Psoas muscle (tissue), 8 donors: ENCODE results near the gene USP48. TPM values are rescaled to one million over a fixed set of nuclear protein-coding genes. Genes with fewer than 3 reads are reported as not detected.
A peak's percentile ranks its signal among the peaks of the same experiment; 100 is the strongest.

Experiments
- ATAC-seq, 4 donors: fragments of 200-7000 bp; cut with Tn5 transposase; one replicate each; pipeline ENCODE4 v1.9.1; 2020; ENCODE audit warnings: moderate library complexity in 3 of 4, mild to moderate bottlenecking in 2 of 4
- DNase-seq, 2 donors: peaks; one replicate each; pipeline ENCODE4 v3.0.0-alpha.2; 2020
- H3K27ac ChIP-seq: fragments of 200-600 bp; one replicate; pipeline ENCODE4 v1.8.0; 2022
- H3K27me3 ChIP-seq, 3 donors: fragments of 200-600 bp in 1 of 3; one replicate each; pipeline versions ENCODE4 v1.6.1 to v1.8.0; 2013 to 2022; ENCODE audit warnings: low read length in 2 of 3, mild to moderate bottlenecking in 2 of 3, moderate library complexity in 1 of 3; ENCODE audit not compliant: insufficient read depth in 3 of 3
- H3K36me3 ChIP-seq, 2 donors: fragments of 200-600 bp in 1 of 2; one replicate each; pipeline versions ENCODE4 v1.6.1 to v1.8.0; 2013 to 2022; ENCODE audit warnings: low read depth in 1 of 2, mild to moderate bottlenecking in 1 of 2, moderate library complexity in 1 of 2; ENCODE audit not compliant: insufficient read depth in 1 of 2
- H3K4me1 ChIP-seq: fragments of 200-600 bp; one replicate; pipeline ENCODE4 v1.8.0; 2022
- H3K4me3 ChIP-seq: fragments of 200-600 bp; one replicate; pipeline ENCODE4 v1.8.0; 2022; ENCODE audit warnings: mild to moderate bottlenecking
- H3K9me3 ChIP-seq: fragments of 200-600 bp; one replicate; pipeline ENCODE4 v1.8.0; 2022
- WGBS, 3 donors: extraction: QIAGEN DNeasy Blood & Tissue Kit; methylation state at CpG; one replicate each; pipeline versions ENCODE4 v1.1.6 to v1.1.7; 2013; 5-methylcytosine and 5-hydroxymethylcytosine counted together
- intact Hi-C, 2 donors: fragments of 100-400 bp; cut with DNase I; formaldehyde crosslinking; loops; one replicate each; pipeline versions ENCODE4 v1.11.0 to v1.14.2; 2022
- polyA plus RNA-seq, 3 donors: library from polyadenylated mRNA; stranded (reverse); fragments of 200-250 nt; gene quantifications; one replicate each; pipeline ENCODE4 v1.2.3, GENCODE V29; 2013
- total RNA-seq, 4 donors: library from RNA; stranded (reverse); fragmentation: NEBNext Ultra II Directional in 2 of 4; extraction: Animal tissue kit (Norgen Biotek cat#: 25700) in 2 of 4; gene quantifications; one replicate each; pipeline versions ENCODE4 v1.2.1 to v1.2.4, GENCODE V29; 2021 to 2023
- TF ChIP-seq, protein P1 (sequence below): fragments of 200-600 bp; IDR thresholded peaks from one replicate; pipeline ENCODE4 v1.8.0; 2022; ENCODE audit warnings: antibody characterized with exemption
- donor health status: healthy with polysubstance abuse.
- donor health status: DM: no; HTN: no; CAD: no; lungs with moderate emphysema.
- donor health status: Bipolar disorder and iron deficiency.
- donor health status: healthy.
- donor health status: DM: yes; HTN: yes; CAD: no.
- donor health status: DM: no; HTN: no; CAD: no.
- donor health status: DM: no; HTN: no; CAD: no.
- donor health status: DM: yes; HTN: yes; CAD: no.

Gene USP48
- total and polyA plus RNA-seq, 7 donors: 9.7 to 35.9 (median 20.3) TPM

DNA sequence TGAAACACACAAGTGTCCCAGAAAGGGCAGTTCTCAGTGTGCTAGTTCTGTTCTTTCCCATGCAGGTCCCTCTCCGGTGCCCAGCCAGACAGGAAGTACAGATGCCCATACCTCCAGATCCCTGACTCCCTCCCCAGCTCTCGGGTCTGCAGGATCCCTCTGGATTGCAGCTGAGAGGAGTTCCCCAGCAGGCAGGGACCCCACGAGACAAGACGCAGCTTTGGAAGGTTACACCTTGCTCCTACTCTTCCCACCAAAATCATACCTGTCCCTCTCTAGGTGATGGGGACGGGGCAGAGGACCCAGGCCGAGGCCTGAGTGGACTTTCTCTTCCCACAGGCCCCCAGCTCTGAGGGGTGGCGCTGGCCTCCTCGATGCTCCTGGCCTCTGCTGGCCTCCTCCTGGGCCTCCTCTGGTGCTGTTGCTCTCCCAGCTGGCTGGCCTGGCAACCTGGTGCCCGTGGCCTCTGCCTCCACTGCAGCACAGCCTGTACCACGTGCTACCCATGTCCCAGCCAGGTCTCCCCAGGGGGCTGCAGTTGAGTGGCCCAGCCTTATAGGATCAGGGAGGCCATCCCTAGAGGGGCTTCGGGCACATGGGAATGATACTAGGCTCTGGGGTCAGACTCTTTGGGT lies 38.6 kb upstream of the USP48 start:
- TF ChIP-seq, protein P1, sequence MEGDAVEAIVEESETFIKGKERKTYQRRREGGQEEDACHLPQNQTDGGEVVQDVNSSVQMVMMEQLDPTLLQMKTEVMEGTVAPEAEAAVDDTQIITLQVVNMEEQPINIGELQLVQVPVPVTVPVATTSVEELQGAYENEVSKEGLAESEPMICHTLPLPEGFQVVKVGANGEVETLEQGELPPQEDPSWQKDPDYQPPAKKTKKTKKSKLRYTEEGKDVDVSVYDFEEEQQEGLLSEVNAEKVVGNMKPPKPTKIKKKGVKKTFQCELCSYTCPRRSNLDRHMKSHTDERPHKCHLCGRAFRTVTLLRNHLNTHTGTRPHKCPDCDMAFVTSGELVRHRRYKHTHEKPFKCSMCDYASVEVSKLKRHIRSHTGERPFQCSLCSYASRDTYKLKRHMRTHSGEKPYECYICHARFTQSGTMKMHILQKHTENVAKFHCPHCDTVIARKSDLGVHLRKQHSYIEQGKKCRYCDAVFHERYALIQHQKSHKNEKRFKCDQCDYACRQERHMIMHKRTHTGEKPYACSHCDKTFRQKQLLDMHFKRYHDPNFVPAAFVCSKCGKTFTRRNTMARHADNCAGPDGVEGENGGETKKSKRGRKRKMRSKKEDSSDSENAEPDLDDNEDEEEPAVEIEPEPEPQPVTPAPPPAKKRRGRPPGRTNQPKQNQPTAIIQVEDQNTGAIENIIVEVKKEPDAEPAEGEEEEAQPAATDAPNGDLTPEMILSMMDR: no peak
- Histone ChIP-seq H3K4me3 (no peak overlapping the region), H3K27ac (no peak overlapping the region), H3K36me3 (peaks cover 6 to 48% of the 10 kb centered on the region in 2 donors), H3K27me3 (no peaks in the 10 kb centered on the region), H3K9me3 (no peaks in the 10 kb centered on the region), H3K4me1 (no peaks in the 10 kb centered on the region)
- intact Hi-C loops: no loop called here
- 87 to 94% (median 90%) methylated on average over 11 of the region's 11 CpGs for WGBS, 3 donors
- ATAC-seq (peak in 1 of 4 donors; percentile 5), DNase-seq (peak in 1 of 2 donors; percentile 46)

DNA sequence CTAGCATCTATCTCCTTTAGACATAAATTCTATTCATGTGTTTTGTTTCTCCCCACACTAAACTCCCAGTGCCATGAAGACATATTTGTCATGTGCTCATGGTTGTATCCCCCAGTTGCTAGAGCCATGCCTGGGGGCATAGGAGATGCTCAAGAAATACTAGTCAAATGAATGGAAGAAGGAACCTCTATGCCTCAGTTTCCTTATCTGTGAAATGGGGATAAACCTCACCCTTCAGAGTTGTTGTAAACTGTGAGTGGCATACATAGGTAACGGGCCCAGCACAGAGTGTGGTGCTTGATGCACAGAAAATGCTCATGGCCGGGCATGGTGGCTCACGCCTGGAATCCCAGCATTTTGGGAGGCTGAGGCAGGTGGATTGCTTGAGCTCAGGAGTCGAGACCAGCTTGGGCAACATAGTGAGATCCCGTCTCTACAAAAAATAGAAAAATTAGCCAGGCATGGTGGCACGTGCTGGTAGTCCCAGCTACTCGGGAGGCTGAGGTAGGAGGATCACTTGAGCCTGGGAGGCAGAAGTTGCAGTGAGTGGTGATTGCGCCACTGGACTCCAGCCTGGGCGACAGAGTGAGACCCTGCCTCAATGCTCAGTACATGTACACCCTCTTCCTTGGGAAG lies 37.8 kb upstream of the USP48 start:
- no peaks in the 10 kb centered on the region for H3K27me3 ChIP-seq
- H3K36me3 ChIP-seq: peaks cover 6 to 40% of the 10 kb centered on the region in 2 donors
- H3K4me1 ChIP-seq: no peaks in the 10 kb centered on the region
- no peak overlapping the region for H3K4me3 ChIP-seq
- ATAC-seq: no peak
- peak in 1 of 2 donors; percentile 30 for DNase-seq
- no peak overlapping the region for H3K27ac ChIP-seq
- intact Hi-C loops: no loop called here
- 96 to 98% (median 96%) methylated on average over 9 of the region's 9 CpGs for WGBS, 3 donors
- TF ChIP-seq, protein P1: no peak
- no peaks in the 10 kb centered on the region for H3K9me3 ChIP-seq

DNA sequence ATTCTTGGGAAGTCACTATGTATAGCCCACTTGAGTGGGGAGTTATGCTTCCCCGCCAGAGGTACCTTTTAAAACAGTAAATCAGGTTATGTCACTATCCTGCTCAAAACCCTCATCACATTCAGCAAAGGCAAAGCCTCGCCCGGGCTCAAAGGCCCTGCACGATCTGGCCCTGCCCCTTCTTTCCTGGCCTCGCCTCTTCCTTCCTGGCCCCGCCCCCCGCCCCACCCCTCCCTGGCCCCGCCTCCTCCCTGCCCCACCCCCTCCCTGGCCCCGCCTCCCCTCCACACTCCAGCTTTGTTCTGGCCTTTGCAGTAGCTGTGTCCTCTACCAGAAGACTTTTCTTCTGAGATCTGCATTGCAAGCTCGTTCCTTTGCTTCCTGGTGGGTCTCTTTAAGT lies 35.7 kb upstream of the USP48 start:
- no peak overlapping the region for H3K27ac ChIP-seq
- no peak overlapping the region for H3K4me3 ChIP-seq
- intact Hi-C loops: no loop called here
- H3K27me3 ChIP-seq: peaks cover 0 to 12% (median 5%) of the 10 kb centered on the region in 3 donors
- peaks cover 1 to 20% of the 10 kb centered on the region in 2 donors for H3K36me3 ChIP-seq
- ATAC-seq (peak in 3 of 4 donors; percentile 34 to 39 (median 38)), DNase-seq (peak; percentile 42 to 74)
- no peaks in the 10 kb centered on the region for H3K9me3 ChIP-seq
- no peaks in the 10 kb centered on the region for H3K4me1 ChIP-seq
- WGBS, 3 donors: 45 to 61% (median 48%) methylated on average over 6 to 10 of the region's 10 CpGs
- TF ChIP-seq, protein P1: no peak

DNA sequence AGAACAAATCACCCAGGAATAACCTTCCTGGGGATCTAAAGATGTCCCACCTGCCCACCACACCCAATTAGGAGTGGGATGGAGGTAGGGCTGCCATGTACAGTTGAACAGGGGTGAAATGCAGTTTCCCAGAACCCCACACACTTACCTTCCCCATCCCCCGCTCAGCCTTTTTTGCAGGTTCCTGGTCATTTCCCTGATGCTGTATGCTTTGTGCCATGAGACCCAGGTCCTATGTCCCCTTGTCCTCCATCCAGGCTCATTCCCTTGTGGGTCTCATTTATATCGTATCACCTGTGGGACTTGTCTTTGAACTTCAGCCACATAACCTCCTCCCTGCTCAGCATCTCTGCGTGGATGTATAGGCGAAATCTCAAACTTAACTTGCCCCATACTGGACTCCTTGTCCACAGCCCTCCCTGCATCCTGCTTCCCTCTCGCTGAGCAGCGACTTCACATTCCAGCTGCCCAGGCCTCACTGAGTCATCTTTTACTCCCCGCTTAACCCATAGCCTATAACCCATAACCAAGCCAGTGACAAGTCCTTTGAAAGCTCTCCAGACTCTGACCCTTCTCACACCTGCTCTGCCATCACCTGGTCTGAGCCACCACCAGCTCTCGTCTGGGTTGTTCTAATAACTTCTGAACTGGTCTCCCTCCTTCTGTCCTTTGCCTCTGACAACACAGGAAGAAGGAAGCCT lies 33.8 kb upstream of the USP48 start:
- peaks cover 0 to 19% (median 7%) of the 10 kb centered on the region in 3 donors for H3K27me3 ChIP-seq
- no peaks in the 10 kb centered on the region for H3K9me3 ChIP-seq
- H3K4me1 ChIP-seq: no peaks in the 10 kb centered on the region
- peak in 1 of 4 donors; percentile 19 for ATAC-seq
- TF ChIP-seq, protein P1: no peak
- no peak for DNase-seq
- no peak overlapping the region for H3K4me3 ChIP-seq
- no peak overlapping the region for H3K27ac ChIP-seq
- 76 to 84% (median 78%) methylated on average over 8 of the region's 8 CpGs for WGBS, 3 donors
- H3K36me3 ChIP-seq: peaks cover 0 to 5% of the 10 kb centered on the region in 2 donors
- intact Hi-C loops: no loop called here
